ENCODE results near the gene ATP7B. TPM values are rescaled to one million over a fixed set of nuclear protein-coding genes. Genes with fewer than 3 reads are reported as not detected.
"Not testable (repeated sequence)": the region's sequence is repeated elsewhere in the genome, so short reads cannot be mapped to it uniquely, and the experiment has no call there.

ATP7B gene
- total and polyA plus RNA-seq, 2 of the 4 experiments (the other 2 are of a cell fraction) = 2.7 to 2.9 TPM

- H3K9ac ChIP-seq (ENCODE audit: low read depth, low read length) = no peak overlapping the region
- intact Hi-C loops (cut with micrococcal nuclease) = no loop called here
- ATAC-seq (ENCODE audit: low read depth) = no peak
- no peak overlapping the region for H4K5ac ChIP-seq (ENCODE audit: low read depth, low read length)
- H3K36me3 ChIP-seq (ENCODE audit: control insufficient read depth, insufficient read depth, low read length) = no peaks in the 10 kb centered on the region
- no peak overlapping the region for H3K14ac ChIP-seq (replicated peaks; ENCODE audit: low read depth, low read length)
- no peak overlapping the region for H4K8ac ChIP-seq (ENCODE audit: low read depth in 2 of 2, low read length in 2 of 2)
- no peaks in the 10 kb centered on the region for H3K4me1 ChIP-seq (ENCODE audit: control insufficient read depth, insufficient read depth, low read length)
- no peaks in the 10 kb centered on the region for H3K79me1 ChIP-seq (ENCODE audit: low read depth in 1 of 2, low read length in 2 of 2)
- H3K18ac ChIP-seq (ENCODE audit: low read depth, low read length) = no peak overlapping the region
- no peaks in the 10 kb centered on the region for H4K20me1 ChIP-seq (ENCODE audit: insufficient read depth, low read length)
- H2BK5ac ChIP-seq (ENCODE audit: low read depth, low read length, poor library complexity, severe bottlenecking) = no peak overlapping the region
- H2AK5ac ChIP-seq (ENCODE audit: low read depth, low read length) = no peak overlapping the region
- H3K23ac ChIP-seq (ENCODE audit: low read depth, low read length) = no peak overlapping the region
- TF ChIP-seq USF2 (IDR thresholded peaks at IDR 0.05; ENCODE audit: low read depth, low read length) (no peak), POLR2A (IDR thresholded peaks at IDR 0.05; ENCODE audit: low read depth, low read length) (no peak), MAFK (IDR thresholded peaks at IDR 0.05; ENCODE audit: low read depth, low read length) (no peak), RAD21 (IDR thresholded peaks at IDR 0.05; ENCODE audit: low read length) (no peak), RCOR1 (IDR thresholded peaks at IDR 0.05; ENCODE audit: insufficient replicate concordance, low read length) (no peak)
- dilution Hi-C loops (cut with HindIII; ENCODE audit: low sequenced_read_pairs, unreplicated experiment) = no loop called here
- H3K9me3 ChIP-seq (ENCODE audit: control insufficient read depth, insufficient read depth, low read length) = no peaks in the 10 kb centered on the region
- H2AFZ ChIP-seq (replicated peaks; ENCODE audit: low read length, poor library complexity) = no peak overlapping the region
- H3K27ac ChIP-seq (ENCODE audit: insufficient read depth, low read length) = no peak overlapping the region
- H2BK15ac ChIP-seq (ENCODE audit: low read depth, low read length) = no peak overlapping the region
- H2BK120ac ChIP-seq (ENCODE audit: low read depth, low read length) = no peak overlapping the region
- no peak for DNase-seq
- no peak overlapping the region for H3K56ac ChIP-seq (ENCODE audit: extremely low read depth, insufficient read depth, low read length)
- no peak overlapping the region for H3K4ac ChIP-seq (ENCODE audit: low read depth, low read length)
- in situ Hi-C loops (cut with MboI; ENCODE audit: low sequenced_read_pairs) = no loop called here
- no peak overlapping the region for H2BK20ac ChIP-seq (ENCODE audit: low read depth, low read length)
- no peak overlapping the region for H2AK9ac ChIP-seq (replicated peaks; ENCODE audit: low read depth, low read length, poor library complexity)
- H4K91ac ChIP-seq (ENCODE audit: insufficient read depth, low read depth, low read length) = no peak overlapping the region
- no peak overlapping the region for H3K4me3 ChIP-seq (ENCODE audit: insufficient read depth, low read depth, low read length)
- no peak overlapping the region for H3K4me2 ChIP-seq (ENCODE audit: low read depth, low read length)
- no TSS peak for BruUV-seq (replicated peaks)
- 74% methylated on average over 10 of the region's 12 CpGs; no CpG with 5 or more reads in 1 of the 2 experiments for WGBS, 2 experiments (ENCODE audit: extremely low coverage in 2 of 2, insufficient read length in 1 of 2)
- H3K27me3 ChIP-seq (ENCODE audit: control insufficient read depth, insufficient read depth, low read length) = peaks cover 18% of the 10 kb centered on the region
- H3K9me1 ChIP-seq (ENCODE audit: insufficient read depth, low read length) = no peaks in the 10 kb centered on the region
- ChIA-PET POLR2A (ENCODE audit: unreplicated experiment) (no interaction called here), CTCF (no interaction called here)
Observed at GRCh38 chr13:51910508-51910907, 100.7 kb downstream of the ATP7B start.

GRCh38 chr13:51909265-51909664 lies 102.0 kb downstream of the ATP7B start:
- ATAC-seq (ENCODE audit: low read depth); H3K14ac ChIP-seq (replicated peaks; ENCODE audit: low read depth, low read length); H3K4ac ChIP-seq (ENCODE audit: low read depth, low read length); H2BK5ac ChIP-seq (ENCODE audit: low read depth, low read length, poor library complexity, severe bottlenecking); H3K79me1 ChIP-seq (ENCODE audit: low read depth in 1 of 2, low read length in 2 of 2); H4K20me1 ChIP-seq (ENCODE audit: insufficient read depth, low read length); CTCF ChIA-PET; H3K4me3 ChIP-seq (ENCODE audit: insufficient read depth, low read depth, low read length); intact Hi-C loops (cut with micrococcal nuclease); H2AK5ac ChIP-seq (ENCODE audit: low read depth, low read length); H2BK15ac ChIP-seq (ENCODE audit: low read depth, low read length); DNase-seq; H2BK20ac ChIP-seq (ENCODE audit: low read depth, low read length); H2AK9ac ChIP-seq (replicated peaks; ENCODE audit: low read depth, low read length, poor library complexity); POLR2A ChIA-PET (ENCODE audit: unreplicated experiment); BruUV-seq (replicated peaks); H3K4me2 ChIP-seq (ENCODE audit: low read depth, low read length); H4K5ac ChIP-seq (ENCODE audit: low read depth, low read length); H2AFZ ChIP-seq (replicated peaks; ENCODE audit: low read length, poor library complexity); H4K8ac ChIP-seq (ENCODE audit: low read depth in 2 of 2, low read length in 2 of 2); in situ Hi-C loops (cut with MboI; ENCODE audit: low sequenced_read_pairs); H2BK120ac ChIP-seq (ENCODE audit: low read depth, low read length); H3K9ac ChIP-seq (ENCODE audit: low read depth, low read length); H3K18ac ChIP-seq (ENCODE audit: low read depth, low read length); H4K91ac ChIP-seq (ENCODE audit: insufficient read depth, low read depth, low read length); H3K23ac ChIP-seq (ENCODE audit: low read depth, low read length); H3K4me1 ChIP-seq (ENCODE audit: control insufficient read depth, insufficient read depth, low read length); H3K36me3 ChIP-seq (ENCODE audit: control insufficient read depth, insufficient read depth, low read length); H3K56ac ChIP-seq (ENCODE audit: extremely low read depth, insufficient read depth, low read length); H3K9me3 ChIP-seq (ENCODE audit: control insufficient read depth, insufficient read depth, low read length); dilution Hi-C loops (cut with HindIII; ENCODE audit: low sequenced_read_pairs, unreplicated experiment); H3K27ac ChIP-seq (ENCODE audit: insufficient read depth, low read length); H3K9me1 ChIP-seq (ENCODE audit: insufficient read depth, low read length): not testable (repeated sequence)
- peaks cover 15% of the 10 kb centered on the region for H3K27me3 ChIP-seq (ENCODE audit: control insufficient read depth, insufficient read depth, low read length)
- WGBS, 2 experiments (ENCODE audit: extremely low coverage in 2 of 2, insufficient read length in 1 of 2) = no CpG with 5 or more reads among the region's 5 CpGs

Measured in IMR-90 (cell line).